Spleen (tissue), 11 donors: ENCODE measurements around the gene TUT1. TPM values are rescaled to one million over a fixed set of nuclear protein-coding genes. Genes with fewer than 3 reads are reported as not detected.

Source experiments
- DNase-seq: peaks from one replicate; pipeline ENCODE4 v3.0.0-alpha.2; 2020
- H3K27ac ChIP-seq, 8 donors: fragments of 200-600 bp; sonication (generic) in 7 of 8; 1 replicate in 4 of 8; 2 replicates in 4 of 8; pipeline versions ENCODE4 v1.5.0 to v1.8.0; 2016 to 2021; ENCODE audit warnings: inconsistent platforms in 4 of 8, mild to moderate bottlenecking in 4 of 8, moderate library complexity in 1 of 8
- H3K27me3 ChIP-seq, 7 donors: fragments of 200-600 bp; sonication (generic) in 6 of 7; replicated peaks in 1 of 7; 1 replicate in 4 of 7; 2 replicates in 3 of 7; pipeline versions ENCODE4 v1.5.0 to v1.8.0; 2016 to 2021; ENCODE audit warnings: inconsistent platforms in 3 of 7, mild to moderate bottlenecking in 1 of 7
- H3K36me3 ChIP-seq, 6 donors: fragments of 200-600 bp; sonication (generic) in 5 of 6; 1 replicate in 4 of 6; 2 replicates in 2 of 6; pipeline versions ENCODE4 v1.5.0 to v1.8.0; 2016 to 2021; ENCODE audit warnings: inconsistent platforms in 2 of 6
- H3K4me1 ChIP-seq, 6 donors: fragments of 200-600 bp; sonication (generic) in 5 of 6; 1 replicate in 3 of 6; 2 replicates in 3 of 6; pipeline versions ENCODE4 v1.5.0 to v1.8.0; 2016 to 2021; ENCODE audit warnings: inconsistent platforms in 3 of 6
- H3K4me3 ChIP-seq, 8 donors: fragments of 200-600 bp; sonication (generic) in 7 of 8; 1 replicate in 4 of 8; 2 replicates in 4 of 8; pipeline versions ENCODE4 v1.5.0 to v1.8.0; 2016 to 2021; ENCODE audit warnings: inconsistent platforms in 4 of 8, mild to moderate bottlenecking in 4 of 8, moderate library complexity in 2 of 8
- H3K9me3 ChIP-seq, 8 donors: fragments of 200-600 bp; sonication (generic) in 7 of 8; 1 replicate in 4 of 8; 2 replicates in 4 of 8; pipeline versions ENCODE4 v1.5.0 to v1.8.0; 2016 to 2021; ENCODE audit warnings: inconsistent platforms in 4 of 8
- POLR2A ChIP-seq, 3 donors: fragments of 450-650 bp; IDR thresholded peaks; one replicate each; pipeline ENCODE4 v1.5.1; 2017; ENCODE audit warnings: antibody characterized with exemption in 3 of 3, mild to moderate bottlenecking in 1 of 3
- POLR2AphosphoS5 ChIP-seq, 3 donors: sonication (generic); formaldehyde crosslinking; IDR thresholded peaks; one replicate each; pipeline ENCODE4 v1.5.1; 2017; ENCODE audit warnings: antibody characterized with exemption in 3 of 3
- WGBS, 5 donors: extraction: QIAGEN DNeasy Blood & Tissue Kit in 3 of 5; methylation state at CpG; one replicate each; pipeline versions ENCODE4 v1.1.5 to v1.1.7; 2013 to 2018; 5-methylcytosine and 5-hydroxymethylcytosine counted together
- intact Hi-C: fragments of 100-400 bp; cut with DNase I; formaldehyde crosslinking; loops from one replicate; pipeline ENCODE4 v1.15.0; 2023; ENCODE audit warnings: low total_unique reads
- polyA plus RNA-seq, 3 donors: library from polyadenylated mRNA; stranded (reverse); fragments of 200-250 nt; gene quantifications; one replicate each; pipeline ENCODE4 v1.2.1, GENCODE V29; 2013
- total RNA-seq, 7 donors: library from RNA; depleted of rRNA in 3 of 7; stranded (reverse); fragments of >200 nt in 3 of 7; fragmentation: NEBNext Ultra II Directional in 4 of 7; extraction: Animal tissue kit (Norgen Biotek cat#: 25700) in 4 of 7; gene quantifications; one replicate each; pipeline versions ENCODE4 v1.1.0 to v1.2.1, GENCODE V29; 2016 to 2021
- TF ChIP-seq, protein P1 (sequence below), 11 experiments: fragments of 200-600 bp in 7 of 11; fragments of 450-650 bp in 4 of 11; sonication (generic) in 4 of 11; IDR thresholded peaks in 8 of 11; conservative IDR thresholded peaks in 3 of 11; 1 replicate in 7 of 11; 2 replicates in 4 of 11; pipeline versions ENCODE4 v1.4.0 to v1.8.0; 2016 to 2021; ENCODE audit warnings: antibody characterized with exemption in 11 of 11, inconsistent platforms in 4 of 11, mild to moderate bottlenecking in 1 of 11
- donor health status: healthy with polysubstance abuse.
- donor health status: DM: no; HTN: no; CAD: no; lungs with moderate emphysema.
- donor health status: DM: no; HTN: no; CAD: no.
- donor health status: Bipolar disorder and iron deficiency.
- donor health status: healthy.
- donor health status: DM: no; HTN: no; CAD: no.
- donor health status: DM: yes; HTN: yes; CAD: no.

Gene TUT1
- total and polyA plus RNA-seq, 10 donors: 14.4 to 30.9 (median 18.5) TPM

- intact Hi-C loops: loop anchor here (5.0 kb wide), 1 partner anchor 121 kb away; no protein-coding TSS in a partner anchor
Measured at GRCh38 chr11:62542750-62543567, 48.4 kb downstream of the TUT1 start.

GRCh38 chr11:62542111-62542745 lies 49.1 kb downstream of the TUT1 start:
- intact Hi-C loops: loop anchor here (5.0 kb wide), 1 partner anchor 120 kb away; no protein-coding TSS in a partner anchor
- no peak for TF ChIP-seq POLR2AphosphoS5 (IDR thresholded peaks at IDR 0.05)
- TF ChIP-seq, protein P1, sequence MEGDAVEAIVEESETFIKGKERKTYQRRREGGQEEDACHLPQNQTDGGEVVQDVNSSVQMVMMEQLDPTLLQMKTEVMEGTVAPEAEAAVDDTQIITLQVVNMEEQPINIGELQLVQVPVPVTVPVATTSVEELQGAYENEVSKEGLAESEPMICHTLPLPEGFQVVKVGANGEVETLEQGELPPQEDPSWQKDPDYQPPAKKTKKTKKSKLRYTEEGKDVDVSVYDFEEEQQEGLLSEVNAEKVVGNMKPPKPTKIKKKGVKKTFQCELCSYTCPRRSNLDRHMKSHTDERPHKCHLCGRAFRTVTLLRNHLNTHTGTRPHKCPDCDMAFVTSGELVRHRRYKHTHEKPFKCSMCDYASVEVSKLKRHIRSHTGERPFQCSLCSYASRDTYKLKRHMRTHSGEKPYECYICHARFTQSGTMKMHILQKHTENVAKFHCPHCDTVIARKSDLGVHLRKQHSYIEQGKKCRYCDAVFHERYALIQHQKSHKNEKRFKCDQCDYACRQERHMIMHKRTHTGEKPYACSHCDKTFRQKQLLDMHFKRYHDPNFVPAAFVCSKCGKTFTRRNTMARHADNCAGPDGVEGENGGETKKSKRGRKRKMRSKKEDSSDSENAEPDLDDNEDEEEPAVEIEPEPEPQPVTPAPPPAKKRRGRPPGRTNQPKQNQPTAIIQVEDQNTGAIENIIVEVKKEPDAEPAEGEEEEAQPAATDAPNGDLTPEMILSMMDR (IDR thresholded peaks at IDR 0.05 in 8 of 11, conservative IDR thresholded peaks at IDR 0.05 in 3 of 11): no peak
- TF ChIP-seq POLR2A (IDR thresholded peaks at IDR 0.05): no peak
- H3K27me3 ChIP-seq: peaks cover 0 to 31% (median 13%) of the 10 kb centered on the region in 7 donors
- peak overlapping the region; percentile 82 to 94 (median 90) for H3K27ac ChIP-seq
- peak overlapping the region in 5 of 8 donors; percentile 67 to 98 (median 80) for H3K4me3 ChIP-seq
- 60 to 73% (median 65%) methylated on average over 6 of the region's 6 CpGs for WGBS, 5 donors
- no peak for DNase-seq
- H3K9me3 ChIP-seq: no peaks in the 10 kb centered on the region
- no peaks in the 10 kb centered on the region for H3K36me3 ChIP-seq
- H3K4me1 ChIP-seq: peaks cover 58 to 100% (median 96%) of the 10 kb centered on the region in 6 donors

More at GRCh38 chr11:62542750-62543567, 48.4 kb downstream of the TUT1 start:
- Histone ChIP-seq H3K27me3 (peaks cover 0 to 38% (median 16%) of the 10 kb centered on the region in 7 donors), H3K36me3 (no peaks in the 10 kb centered on the region), H3K9me3 (no peaks in the 10 kb centered on the region), H3K4me1 (peaks cover 60 to 100% (median 97%) of the 10 kb centered on the region in 6 donors), H3K4me3 (peak overlapping the region; percentile 13 to 98 (median 78)), H3K27ac (peak overlapping the region; percentile 82 to 94 (median 90))
- TF ChIP-seq, protein P1 (IDR thresholded peaks at IDR 0.05 in 8 of 11, conservative IDR thresholded peaks at IDR 0.05 in 3 of 11): peak; percentile 97 to 100 (median 99)
- peak; percentile 28 to 80 (median 61) for TF ChIP-seq POLR2AphosphoS5 (IDR thresholded peaks at IDR 0.05)
- TF ChIP-seq POLR2A (IDR thresholded peaks at IDR 0.05): no peak
- peak; percentile 95 for DNase-seq
- 12 to 23% (median 14%) methylated on average over 21 to 30 of the region's 30 CpGs for WGBS, 5 donors

GRCh38 chr11:62540804-62541701 lies 50.3 kb downstream of the TUT1 start:
- peak overlapping the region in 7 of 8 donors; percentile 3 to 98 (median 21) for H3K4me3 ChIP-seq
- H3K27me3 ChIP-seq: peaks cover 0 to 19% (median 5%) of the 10 kb centered on the region in 7 donors
- peak; percentile 84 for DNase-seq
- peaks cover 55 to 99% (median 91%) of the 10 kb centered on the region in 6 donors for H3K4me1 ChIP-seq
- 15 to 42% (median 30%) methylated on average over 11 to 16 of the region's 16 CpGs for WGBS, 5 donors
- peak overlapping the region; percentile 54 to 94 (median 90) for H3K27ac ChIP-seq
- H3K36me3 ChIP-seq: peaks cover 0 to 7% (median 0%) of the 10 kb centered on the region in 6 donors
- no peaks in the 10 kb centered on the region for H3K9me3 ChIP-seq
- intact Hi-C loops: loop anchor here (5.0 kb wide), 1 partner anchor 119 kb away; no protein-coding TSS in a partner anchor
- TF ChIP-seq POLR2A (IDR thresholded peaks at IDR 0.05) (no peak), POLR2AphosphoS5 (IDR thresholded peaks at IDR 0.05) (peak; percentile 72 to 83 (median 75))
